Measurements from ENCODE around the gene UBE2O.
A peak's percentile ranks its signal among the peaks of the same experiment; 100 is the strongest.

Gene UBE2O

GRCh38 chr17:76414334-76415295, 38.3 kb downstream of the UBE2O start:
- peak; percentile 64 for DNase-seq (ENCODE audit: low read depth)

- no peak for DNase-seq (ENCODE audit: low read depth)
Measured at GRCh38 chr17:76411247-76411646, 41.7 kb downstream of the UBE2O start.

- no peak for DNase-seq (ENCODE audit: low read depth)
Measured at GRCh38 chr17:76410328-76410965, 42.5 kb downstream of the UBE2O start.

- DNase-seq (ENCODE audit: low read depth), result no peak
Measured at GRCh38 chr17:76408037-76408849, 44.7 kb downstream of the UBE2O start.

- no peak for DNase-seq (ENCODE audit: low read depth)
Measured at GRCh38 chr17:76407509-76407908, 45.4 kb downstream of the UBE2O start.

GRCh38 chr17:76405967-76406647, 46.8 kb downstream of the UBE2O start:
- no peak for DNase-seq (ENCODE audit: low read depth)

GRCh38 chr17:76405607-76405966, 47.4 kb downstream of the UBE2O start:
- DNase-seq (ENCODE audit: low read depth), result no peak

- no peak for DNase-seq (ENCODE audit: low read depth)
Measured at GRCh38 chr17:76404976-76405563, 47.9 kb downstream of the UBE2O start.

- no peak for DNase-seq (ENCODE audit: low read depth)
Measured at GRCh38 chr17:76404256-76404655, 48.7 kb downstream of the UBE2O start.

- DNase-seq (ENCODE audit: low read depth), result no peak
Measured at GRCh38 chr17:76402711-76403110, 50.2 kb downstream of the UBE2O start.

GRCh38 chr17:76399175-76400172, 53.5 kb downstream of the UBE2O start:
- DNase-seq (ENCODE audit: low read depth), result no peak

- no peak for DNase-seq (ENCODE audit: low read depth)
Measured at GRCh38 chr17:76398523-76399174, 54.3 kb downstream of the UBE2O start.

- peak; percentile 76 for DNase-seq (ENCODE audit: low read depth)
Measured at GRCh38 chr17:76397687-76398522, 55.0 kb downstream of the UBE2O start.

- DNase-seq (ENCODE audit: low read depth), result no peak
Measured at GRCh38 chr17:76397184-76397583, 55.8 kb downstream of the UBE2O start.

- DNase-seq (ENCODE audit: low read depth), result no peak
Measured at GRCh38 chr17:76395980-76396379, 57.0 kb downstream of the UBE2O start.

- DNase-seq (ENCODE audit: low read depth), result no peak
Measured at GRCh38 chr17:76394166-76394565, 58.8 kb downstream of the UBE2O start.

GRCh38 chr17:76391200-76391715, 61.7 kb downstream of the UBE2O start:
- DNase-seq (ENCODE audit: low read depth), result no peak

- no peak for DNase-seq (ENCODE audit: low read depth)
Measured at GRCh38 chr17:76390003-76390421, 62.9 kb downstream of the UBE2O start.
